D341Med (cell line): ENCODE results near the gene VCL.

Experiments used
- DNase-seq: peaks from one replicate; pipeline ENCODE4 v3.0.0; 2012; ENCODE audit warnings: low spot score

VCL gene

DNA sequence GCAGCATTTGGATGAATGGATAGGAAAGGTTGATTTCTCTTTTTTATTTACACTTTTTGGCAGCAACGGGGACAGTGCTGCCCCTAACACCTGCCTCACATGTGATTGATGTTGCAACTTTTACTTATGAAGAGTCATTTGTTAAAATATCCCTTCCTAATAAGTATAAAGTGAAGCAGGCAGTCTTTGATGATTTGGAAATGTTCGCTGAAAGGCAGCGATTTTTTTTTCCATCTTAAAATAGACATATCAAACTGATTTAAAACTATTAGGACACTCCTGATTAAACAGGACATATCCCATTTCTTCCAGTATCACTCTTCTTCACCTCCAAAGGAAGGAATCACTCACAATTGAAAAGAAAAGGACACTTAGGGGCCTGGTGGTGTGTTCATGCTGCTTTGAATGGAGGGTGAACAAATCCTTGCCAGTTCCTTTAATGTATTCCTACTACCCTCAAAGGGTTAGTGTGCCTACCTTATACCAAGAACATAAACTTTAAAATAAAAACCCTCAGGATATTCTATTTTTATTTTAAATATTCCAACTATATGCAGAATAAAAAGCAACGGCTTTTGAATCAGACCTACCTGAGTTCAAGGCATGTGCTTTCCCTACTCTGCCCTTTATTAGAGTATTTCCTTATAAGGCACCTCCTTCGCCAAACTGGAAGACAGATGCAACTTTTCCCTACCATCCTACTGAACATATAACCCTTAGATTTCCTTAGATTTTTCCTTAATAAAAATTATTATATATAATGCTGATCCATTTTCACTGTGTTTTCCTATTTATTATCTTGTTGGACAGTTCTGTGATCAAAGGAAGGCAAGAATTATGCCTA, 154.2 kb downstream of the VCL start:
- DNase-seq: peak; percentile 7

DNA sequence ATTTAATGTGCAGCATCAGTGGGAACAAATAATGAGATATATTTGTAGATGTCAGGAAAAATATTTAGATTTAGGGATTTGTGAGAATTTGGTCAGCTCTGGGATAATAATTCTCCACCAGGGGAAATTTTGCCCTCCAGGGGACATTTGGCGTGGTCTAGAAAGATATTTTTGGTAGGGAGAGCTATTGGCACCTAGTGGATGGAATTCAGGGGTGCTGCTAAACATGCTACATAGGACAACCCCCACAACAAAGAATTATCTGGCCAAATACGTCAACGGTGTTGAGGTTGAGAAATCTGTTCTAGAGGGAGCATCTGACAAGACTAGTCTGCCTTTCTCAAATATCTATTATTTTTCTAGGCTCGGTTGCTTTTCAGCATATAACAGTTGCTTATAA, 155.2 kb downstream of the VCL start:
- no peak for DNase-seq

DNA sequence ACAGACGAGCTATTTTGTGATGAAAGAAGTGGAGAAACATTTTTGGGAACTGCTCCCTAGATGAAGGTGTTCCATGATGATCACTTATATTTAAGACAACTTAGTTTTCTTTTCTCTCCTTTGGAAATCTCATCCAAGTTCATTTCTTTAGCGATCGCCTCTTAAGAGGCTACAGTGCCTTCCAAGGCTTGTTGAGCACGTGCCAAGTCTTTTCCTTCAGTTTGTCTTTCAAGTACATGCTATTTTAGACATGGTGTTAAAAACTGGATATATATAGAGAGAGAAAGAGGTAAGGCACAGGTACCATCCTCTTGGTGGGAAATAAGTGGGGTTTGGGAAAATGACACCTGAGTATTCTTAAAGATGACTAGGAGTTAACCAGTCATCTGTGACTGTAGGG, 155.8 kb downstream of the VCL start:
- no peak for DNase-seq

DNA sequence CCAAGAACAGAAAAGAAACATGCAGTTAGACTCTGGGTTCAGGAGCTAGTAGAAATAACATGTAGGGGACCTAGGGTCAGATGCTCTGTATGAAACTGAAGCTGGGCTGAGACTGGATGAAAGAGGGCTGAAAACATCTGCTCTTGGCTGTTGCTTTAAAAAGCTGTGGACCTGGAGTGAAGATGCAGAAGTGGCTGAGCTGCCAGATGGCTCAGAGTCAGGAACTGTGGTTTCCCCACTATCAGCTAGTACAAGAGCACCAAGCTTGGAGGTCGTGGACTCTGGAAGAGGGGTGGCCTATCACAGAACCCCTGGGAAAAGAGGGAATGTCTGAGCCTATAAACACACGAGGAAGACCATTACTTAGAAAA, 159.0 kb downstream of the VCL start:
- no peak for DNase-seq

DNA sequence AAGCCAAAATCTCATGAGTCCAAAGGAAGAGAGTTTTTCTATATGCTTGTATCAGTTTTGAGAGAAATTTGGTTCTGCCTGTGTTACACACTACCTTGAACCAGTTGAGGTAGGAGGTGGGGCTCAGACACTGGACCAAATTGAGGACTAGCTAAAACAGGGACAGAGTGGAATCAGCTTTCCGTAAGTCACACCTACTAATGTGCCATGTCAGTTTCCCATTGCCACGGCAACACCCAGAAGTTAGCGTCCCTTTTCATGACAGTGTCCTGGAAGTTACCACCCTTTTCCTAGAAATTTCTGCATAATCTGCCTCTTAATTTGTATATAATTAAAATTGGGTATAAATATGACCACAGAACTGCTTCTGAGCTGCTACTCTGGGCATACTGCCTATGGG, 162.1 kb downstream of the VCL start:
- no peak for DNase-seq

DNA sequence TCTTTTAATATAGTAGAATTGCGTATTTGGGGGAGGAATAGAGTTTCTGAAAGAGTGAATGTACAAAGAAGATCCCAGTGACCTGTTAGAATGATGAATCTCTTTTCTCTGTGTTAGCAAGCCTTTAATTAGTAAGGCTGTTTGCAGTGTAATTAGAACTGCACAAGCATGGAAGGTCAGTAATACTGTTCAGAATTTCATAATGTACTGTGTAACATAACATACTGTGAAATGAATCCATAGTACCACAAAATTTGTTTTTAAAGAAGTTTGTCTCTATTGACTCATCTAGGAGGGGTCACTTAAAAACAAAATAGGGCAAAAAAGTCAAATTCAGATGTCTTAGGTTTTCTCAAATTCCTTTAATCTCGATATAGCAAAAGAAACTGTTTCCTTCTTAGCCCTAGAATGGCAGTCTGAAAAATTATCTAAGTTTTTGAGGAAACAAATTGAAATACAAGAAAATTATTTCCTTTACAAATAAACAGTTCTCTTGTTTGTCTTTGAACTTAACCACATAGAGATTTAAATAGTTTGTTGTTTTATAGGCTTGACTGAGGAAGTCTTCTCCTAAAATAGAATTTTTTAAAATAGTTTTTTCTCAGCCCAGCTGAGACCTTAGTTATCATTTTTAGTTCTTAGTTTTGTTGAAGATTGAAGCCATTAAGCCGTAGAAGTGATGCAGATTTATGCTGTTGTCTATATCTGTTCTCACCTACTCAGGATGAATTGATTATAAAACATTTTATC, 165.6 kb downstream of the VCL start:
- DNase-seq: no peak

DNA sequence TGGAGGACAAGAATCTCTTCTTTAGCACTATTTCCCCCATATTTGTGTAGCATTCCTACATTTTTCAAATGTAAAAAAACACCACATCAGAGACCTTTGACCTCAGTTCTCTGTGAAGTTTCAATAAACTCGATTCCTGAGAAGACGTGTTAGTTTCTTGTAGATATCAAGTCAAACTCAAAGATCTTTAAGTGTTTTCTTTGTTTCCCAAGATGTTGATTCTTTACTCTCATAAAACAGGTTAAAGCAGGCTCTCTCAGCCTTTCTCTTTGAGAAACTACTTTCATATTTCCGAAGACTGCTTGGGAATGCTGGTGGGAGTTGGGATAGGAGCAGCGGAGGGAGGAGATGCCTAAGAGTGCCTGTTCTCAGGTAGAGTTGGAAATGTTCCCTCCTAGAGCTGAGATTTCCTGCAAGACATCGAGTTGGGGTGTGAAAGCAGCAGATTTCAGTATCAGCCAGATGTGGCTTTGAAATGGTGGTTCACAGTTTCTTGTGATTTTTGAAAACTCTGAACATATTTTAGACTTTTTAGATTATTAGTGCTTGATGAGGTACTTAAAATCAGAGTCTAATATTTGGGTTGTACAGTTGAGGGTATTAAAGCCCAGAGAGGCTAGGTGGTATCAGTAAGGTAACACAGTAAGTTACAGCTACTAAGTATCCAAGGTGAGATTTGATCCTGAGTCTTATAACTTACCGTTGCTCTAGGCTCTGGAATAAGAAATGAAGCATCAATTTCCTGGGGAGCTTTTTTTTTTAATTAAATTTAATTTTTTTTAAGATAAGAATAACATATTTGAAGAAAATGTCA, 167.0 kb downstream of the VCL start:
- no peak for DNase-seq

DNA sequence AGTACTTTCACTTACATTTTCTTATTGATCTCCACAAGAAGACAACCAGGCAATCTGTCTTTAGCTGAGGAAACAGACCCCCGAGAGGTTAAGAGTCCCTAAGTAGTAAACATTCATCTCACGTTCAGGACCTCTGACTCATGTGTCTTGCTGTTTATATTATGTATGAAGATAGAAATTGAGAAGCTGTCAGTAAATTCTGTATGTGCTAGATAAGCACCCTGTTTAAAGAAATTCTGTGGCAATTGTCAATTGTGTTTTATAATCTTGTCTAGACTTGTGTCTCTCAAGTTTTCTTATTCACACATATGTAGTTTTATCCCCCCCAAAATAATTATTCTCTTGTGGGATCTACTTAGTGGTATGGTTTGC, 167.6 kb downstream of the VCL start:
- DNase-seq: no peak

DNA sequence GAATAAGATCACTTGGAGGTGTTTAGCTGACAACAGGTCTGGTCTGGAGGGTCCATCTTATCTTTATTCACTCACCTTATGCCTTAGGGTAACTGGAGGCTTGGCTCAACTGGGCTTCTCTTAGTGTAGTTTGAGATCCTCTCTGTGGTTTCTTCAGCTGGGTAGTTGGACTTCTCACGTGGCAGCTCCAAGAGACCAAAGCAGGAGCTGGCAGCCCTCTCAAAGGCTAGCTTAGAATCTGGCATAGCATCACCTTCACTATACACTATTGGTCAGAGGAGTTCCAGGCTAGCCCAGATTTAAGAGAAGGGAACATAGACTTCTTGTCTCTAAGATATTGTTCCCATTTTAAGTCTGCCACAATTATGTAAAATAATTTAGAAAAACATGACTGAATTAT, 169.5 kb downstream of the VCL start:
- DNase-seq: no peak
